ENCODE results near the gene DOC2A. TPM values are rescaled to one million over a fixed set of nuclear protein-coding genes. Genes with fewer than 3 reads are reported as not detected.

DOC2A gene
- total and polyA plus RNA-seq, 9 of the 15 experiments (the other 6 are each of a cell fraction or from before 2014, with no cell fraction given), result 0.03 to 0.38 (median 0.28) TPM; not detected in 1

- TF ChIP-seq ZNF444 (CRISPR knock-in tag; IDR thresholded peaks at IDR 0.05), result no peak
- no peak; the same call in 1 of the 2 replicates for TF ChIP-seq MIER1 (IDR thresholded peaks at IDR 0.05; ENCODE audit: low read depth)
- no peak for TF ChIP-seq BACH1 (tag; IDR thresholded peaks at IDR 0.05)
- no peak for TF ChIP-seq ZNF644 (tag; IDR thresholded peaks at IDR 0.05; ENCODE audit: low read depth)
- TF ChIP-seq ZBTB5 (IDR thresholded peaks at IDR 0.05), result no peak
- TF ChIP-seq, protein P1, sequence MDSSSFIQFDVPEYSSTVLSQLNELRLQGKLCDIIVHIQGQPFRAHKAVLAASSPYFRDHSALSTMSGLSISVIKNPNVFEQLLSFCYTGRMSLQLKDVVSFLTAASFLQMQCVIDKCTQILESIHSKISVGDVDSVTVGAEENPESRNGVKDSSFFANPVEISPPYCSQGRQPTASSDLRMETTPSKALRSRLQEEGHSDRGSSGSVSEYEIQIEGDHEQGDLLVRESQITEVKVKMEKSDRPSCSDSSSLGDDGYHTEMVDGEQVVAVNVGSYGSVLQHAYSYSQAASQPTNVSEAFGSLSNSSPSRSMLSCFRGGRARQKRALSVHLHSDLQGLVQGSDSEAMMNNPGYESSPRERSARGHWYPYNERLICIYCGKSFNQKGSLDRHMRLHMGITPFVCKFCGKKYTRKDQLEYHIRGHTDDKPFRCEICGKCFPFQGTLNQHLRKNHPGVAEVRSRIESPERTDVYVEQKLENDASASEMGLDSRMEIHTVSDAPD (CRISPR knock-in tag; IDR thresholded peaks at IDR 0.05), result no peak
- no peak for TF ChIP-seq NFATC3 (IDR thresholded peaks at IDR 0.05)
- no peak for TF ChIP-seq CHAMP1 (IDR thresholded peaks at IDR 0.05)
- TF ChIP-seq SREBF1 (IDR thresholded peaks at IDR 0.05; ENCODE audit: borderline replicate concordance, low read depth, low read length), result no peak
- TF ChIP-seq HLTF (IDR thresholded peaks at IDR 0.05), result no peak
- TF ChIP-seq FOSL1 (tag; conservative IDR thresholded peaks at IDR 0.05), result no peak
- TF ChIP-seq SIX5 (IDR thresholded peaks at IDR 0.05; ENCODE audit: borderline replicate concordance in 1 of 2, insufficient read depth in 1 of 2, low read depth in 1 of 2, low read length in 2 of 2), result 0 out of 4 replicates have a peak, but pooled peaks of 1 of the 2 experiments have one; percentile 23
- no peak for TF ChIP-seq MLLT1 (IDR thresholded peaks at IDR 0.05)
- TF ChIP-seq GABPA (tag; conservative IDR thresholded peaks at IDR 0.05; ENCODE audit: low read depth), result no peak
- no peak for TF ChIP-seq NELFE (IDR thresholded peaks at IDR 0.05; ENCODE audit: insufficient read depth, insufficient read length)
- TF ChIP-seq ZBTB9 (CRISPR knock-in tag; IDR thresholded peaks at IDR 0.05), result no peak
- TF ChIP-seq KLF1 (tag; IDR thresholded peaks at IDR 0.05), result no peak
- no peak for TF ChIP-seq HSF4 (CRISPR knock-in tag; IDR thresholded peaks at IDR 0.05; ENCODE audit: borderline replicate concordance)
- TF ChIP-seq TCFL5 (CRISPR knock-in tag; conservative IDR thresholded peaks at IDR 0.05), result no peak
- TF ChIP-seq PTTG1 (tag; IDR thresholded peaks at IDR 0.05; ENCODE audit: low read depth), result no peak
These were observed 42.0 kb upstream of the DOC2A start (continued) for GRCh38 chr16:30052671-30053372.
